Calu3 (cell line): ENCODE results near the gene OR2A5. TPM values are rescaled to one million over a fixed set of nuclear protein-coding genes. Genes with fewer than 3 reads are reported as not detected.

Experiments
- BruUV-seq: library from RNA; stranded (reverse); fragments of 400-500 nt; replicated peaks from 2 replicates; lab custom pipeline; 2021; lab: Mats Ljungman, UMichigan
- CTCF ChIA-PET: fragments of 300-600 bp; sonication (Branson Sonifier 250); formaldehyde crosslinking; loops from one replicate; lab custom pipeline; 2022; ENCODE audit warnings: antibody characterized with exemption; lab: Charles Lee
- DNase-seq: peaks from one replicate; pipeline ENCODE4 v3.0.0; 2022
- H3K27ac Mint-ChIP-seq: one replicate; pipeline ENCODE4 v1.8.0; 2022; ENCODE audit warnings: mixed read lengths; ENCODE audit not compliant: unreplicated experiment
- H3K27me3 Mint-ChIP-seq: one replicate; pipeline ENCODE4 v1.8.0; 2022; ENCODE audit warnings: mixed read lengths; ENCODE audit not compliant: unreplicated experiment
- H3K36me3 Mint-ChIP-seq: one replicate; pipeline ENCODE4 v1.8.0; 2022; ENCODE audit warnings: mild to moderate bottlenecking, moderate library complexity, mixed read lengths; ENCODE audit not compliant: insufficient read depth, unreplicated experiment
- H3K4me1 Mint-ChIP-seq: one replicate; pipeline ENCODE4 v1.8.0; 2022; ENCODE audit warnings: mild to moderate bottlenecking, low read depth, mixed read lengths; ENCODE audit not compliant: unreplicated experiment
- H3K4me3 Mint-ChIP-seq: one replicate; pipeline ENCODE4 v1.8.0; 2022; ENCODE audit warnings: mild to moderate bottlenecking, low read depth, moderate library complexity, mixed read lengths; ENCODE audit not compliant: unreplicated experiment
- H3K9me3 Mint-ChIP-seq: one replicate; pipeline ENCODE4 v1.8.0; 2022; ENCODE audit warnings: low read depth, mixed read lengths; ENCODE audit not compliant: unreplicated experiment
- CTCF ChIP-seq: fragments of 200-600 bp; IDR thresholded peaks from one replicate; pipeline ENCODE4 v1.8.0; 2022; ENCODE audit warnings: antibody characterized with exemption; ENCODE audit not compliant: unreplicated experiment
- intact Hi-C: fragments of 100-400 bp; cut with micrococcal nuclease; formaldehyde crosslinking; loops from one replicate; pipeline ENCODE4 v1.10.0; 2022; ENCODE audit not compliant: unreplicated experiment
- total RNA-seq: library from RNA; stranded (reverse); gene quantifications from 2 replicates; pipeline ENCODE4 v1.2.3, GENCODE V29; 2022

OR2A5 gene
- total RNA-seq, 1 experiment from 2014 or later: not detected

GRCh38 chr7:144011458-144012230 is 37.1 kb upstream of the OR2A5 start:
- no TSS peak for BruUV-seq
- H3K4me1 Mint-ChIP-seq: no peaks in the 10 kb centered on the region
- intact Hi-C loops: no loop called here
- no peak overlapping the region for H3K4me3 Mint-ChIP-seq
- no peaks in the 10 kb centered on the region for H3K27me3 Mint-ChIP-seq
- peaks cover 15% of the 10 kb centered on the region for H3K9me3 Mint-ChIP-seq
- no peak for DNase-seq
- TF ChIP-seq CTCF: no peak
- H3K36me3 Mint-ChIP-seq: no peaks in the 10 kb centered on the region
- H3K27ac Mint-ChIP-seq: no peak overlapping the region
- CTCF ChIA-PET: interaction anchor here (0.6 kb wide), 2 partner anchors 32 to 110 kb away, joined by 3 to 5 read pairs; partner anchors contain the start of gene TCAF1

GRCh38 chr7:144018065-144018464 is 30.7 kb upstream of the OR2A5 start:
- intact Hi-C loops: no loop called here

GRCh38 chr7:144019457-144019856 is 29.3 kb upstream of the OR2A5 start:
- Mint-ChIP-seq H3K4me1 (no peaks in the 10 kb centered on the region), H3K36me3 (no peaks in the 10 kb centered on the region), H3K9me3 (peaks cover 6% of the 10 kb centered on the region), H3K4me3 (no peak overlapping the region), H3K27me3 (no peaks in the 10 kb centered on the region), H3K27ac (no peak overlapping the region)
- TF ChIP-seq CTCF: no peak
- no peak for DNase-seq
- no TSS peak for BruUV-seq
- intact Hi-C loops: no loop called here
- CTCF ChIA-PET: no interaction called here

More at GRCh38 chr7:144018065-144018464, 30.7 kb upstream of the OR2A5 start:
- BruUV-seq: no TSS peak
- H3K27me3 Mint-ChIP-seq: no peaks in the 10 kb centered on the region
- CTCF ChIA-PET: no interaction called here
- no peak overlapping the region for H3K4me3 Mint-ChIP-seq
- H3K27ac Mint-ChIP-seq: no peak overlapping the region
- DNase-seq: no peak
- peaks cover 6% of the 10 kb centered on the region for H3K9me3 Mint-ChIP-seq
- no peaks in the 10 kb centered on the region for H3K4me1 Mint-ChIP-seq
- no peak for TF ChIP-seq CTCF
- no peaks in the 10 kb centered on the region for H3K36me3 Mint-ChIP-seq

GRCh38 chr7:144020340-144020739 is 28.4 kb upstream of the OR2A5 start:
- H3K27me3 Mint-ChIP-seq: no peaks in the 10 kb centered on the region
- no peak for TF ChIP-seq CTCF
- H3K9me3 Mint-ChIP-seq: peaks cover 6% of the 10 kb centered on the region
- H3K36me3 Mint-ChIP-seq: no peaks in the 10 kb centered on the region
- intact Hi-C loops: no loop called here
- no peak overlapping the region for H3K4me3 Mint-ChIP-seq
- CTCF ChIA-PET: interaction anchor here (0.9 kb wide), 1 partner anchor 118 kb away, joined by 5 read pairs; the partner anchor contains the start of gene TCAF1
- no peak overlapping the region for H3K27ac Mint-ChIP-seq
- no TSS peak for BruUV-seq
- H3K4me1 Mint-ChIP-seq: no peaks in the 10 kb centered on the region
- no peak for DNase-seq
